ENCODE measurements around the gene ZNF316. TPM values are rescaled to one million over a fixed set of nuclear protein-coding genes. Genes with fewer than 3 reads are reported as not detected.

Gene ZNF316
- total and polyA plus RNA-seq, 10 of the 15 experiments (the other 5 are each of a cell fraction or from before 2014, with no cell fraction given) = 0.03 to 28.9 (median 5.7) TPM

GRCh38 chr7:6589829-6590644, 47.1 kb upstream of the ZNF316 start, which contains the start of gene INTS15 (continued):
- no peak for TF ChIP-seq ZBTB4 (CRISPR knock-in tag; IDR thresholded peaks at IDR 0.05)
- peak; percentile 63 for TF ChIP-seq NR2C1 (IDR thresholded peaks at IDR 0.05)
- TF ChIP-seq SIN3A (IDR thresholded peaks at IDR 0.05; ENCODE audit: low read depth, low read length) = peak; percentile 12; the same call in 1 of the 2 replicates
- peak; percentile 68 for TF ChIP-seq RUNX3 (IDR thresholded peaks at IDR 0.05; ENCODE audit: low read length)
- no peak for TF ChIP-seq EED (IDR thresholded peaks at IDR 0.05; ENCODE audit: low read depth)
- TF ChIP-seq POLR2A (IDR thresholded peaks at IDR 0.05; ENCODE audit: low read depth, low read length) = peak; percentile 82
- peak; percentile 99 for TF ChIP-seq GATAD2B (conservative IDR thresholded peaks at IDR 0.05; ENCODE audit: low read depth)
- TF ChIP-seq HDAC6 (IDR thresholded peaks at IDR 0.05; ENCODE audit: unreplicated experiment) = no peak
- 0 out of 2 replicates have a peak, but pooled peaks have one; percentile 23 for TF ChIP-seq GABPA (IDR thresholded peaks at IDR 0.05; ENCODE audit: low read depth)
- TF ChIP-seq, protein P1, sequence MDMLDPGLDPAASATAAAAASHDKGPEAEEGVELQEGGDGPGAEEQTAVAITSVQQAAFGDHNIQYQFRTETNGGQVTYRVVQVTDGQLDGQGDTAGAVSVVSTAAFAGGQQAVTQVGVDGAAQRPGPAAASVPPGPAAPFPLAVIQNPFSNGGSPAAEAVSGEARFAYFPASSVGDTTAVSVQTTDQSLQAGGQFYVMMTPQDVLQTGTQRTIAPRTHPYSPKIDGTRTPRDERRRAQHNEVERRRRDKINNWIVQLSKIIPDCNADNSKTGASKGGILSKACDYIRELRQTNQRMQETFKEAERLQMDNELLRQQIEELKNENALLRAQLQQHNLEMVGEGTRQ (IDR thresholded peaks at IDR 0.05; ENCODE audit: borderline replicate concordance, low read depth, low read length) = no peak
- no peak for TF ChIP-seq ETV6 (conservative IDR thresholded peaks at IDR 0.05 in 1 of 2, IDR thresholded peaks at IDR 0.05 in 1 of 2; ENCODE audit: borderline replicate concordance in 1 of 2, low read depth in 1 of 2)
- TF ChIP-seq, protein P2, sequence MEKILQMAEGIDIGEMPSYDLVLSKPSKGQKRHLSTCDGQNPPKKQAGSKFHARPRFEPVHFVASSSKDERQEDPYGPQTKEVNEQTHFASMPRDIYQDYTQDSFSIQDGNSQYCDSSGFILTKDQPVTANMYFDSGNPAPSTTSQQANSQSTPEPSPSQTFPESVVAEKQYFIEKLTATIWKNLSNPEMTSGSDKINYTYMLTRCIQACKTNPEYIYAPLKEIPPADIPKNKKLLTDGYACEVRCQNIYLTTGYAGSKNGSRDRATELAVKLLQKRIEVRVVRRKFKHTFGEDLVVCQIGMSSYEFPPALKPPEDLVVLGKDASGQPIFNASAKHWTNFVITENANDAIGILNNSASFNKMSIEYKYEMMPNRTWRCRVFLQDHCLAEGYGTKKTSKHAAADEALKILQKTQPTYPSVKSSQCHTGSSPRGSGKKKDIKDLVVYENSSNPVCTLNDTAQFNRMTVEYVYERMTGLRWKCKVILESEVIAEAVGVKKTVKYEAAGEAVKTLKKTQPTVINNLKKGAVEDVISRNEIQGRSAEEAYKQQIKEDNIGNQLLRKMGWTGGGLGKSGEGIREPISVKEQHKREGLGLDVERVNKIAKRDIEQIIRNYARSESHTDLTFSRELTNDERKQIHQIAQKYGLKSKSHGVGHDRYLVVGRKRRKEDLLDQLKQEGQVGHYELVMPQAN (conservative IDR thresholded peaks at IDR 0.05) = peak; percentile 94; the same call in 1 of the 2 replicates
- TF ChIP-seq HDAC2 (IDR thresholded peaks at IDR 0.05) = no peak
- no peak for TF ChIP-seq MYB (IDR thresholded peaks at IDR 0.05; ENCODE audit: borderline replicate concordance, low read depth, low read length)
- TF ChIP-seq, protein P3, sequence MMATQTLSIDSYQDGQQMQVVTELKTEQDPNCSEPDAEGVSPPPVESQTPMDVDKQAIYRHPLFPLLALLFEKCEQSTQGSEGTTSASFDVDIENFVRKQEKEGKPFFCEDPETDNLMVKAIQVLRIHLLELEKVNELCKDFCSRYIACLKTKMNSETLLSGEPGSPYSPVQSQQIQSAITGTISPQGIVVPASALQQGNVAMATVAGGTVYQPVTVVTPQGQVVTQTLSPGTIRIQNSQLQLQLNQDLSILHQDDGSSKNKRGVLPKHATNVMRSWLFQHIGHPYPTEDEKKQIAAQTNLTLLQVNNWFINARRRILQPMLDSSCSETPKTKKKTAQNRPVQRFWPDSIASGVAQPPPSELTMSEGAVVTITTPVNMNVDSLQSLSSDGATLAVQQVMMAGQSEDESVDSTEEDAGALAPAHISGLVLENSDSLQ (IDR thresholded peaks at IDR 0.05) = peak; percentile 50
- TF ChIP-seq CREB1 (IDR thresholded peaks at IDR 0.05; ENCODE audit: low read depth) = peak; percentile 18; the same call in 1 of the 2 replicates
- TF ChIP-seq CBX3 (IDR thresholded peaks at IDR 0.05; ENCODE audit: borderline replicate concordance, low read depth) = no peak
- peak; percentile 6 for TF ChIP-seq BCL3 (IDR thresholded peaks at IDR 0.05; ENCODE audit: borderline replicate concordance, insufficient read depth, low read depth, low read length, poor library complexity, severe bottlenecking)
- no peak for TF ChIP-seq ASH2L (IDR thresholded peaks at IDR 0.05; ENCODE audit: borderline replicate concordance, low read depth)
